ENCODE measurements around the gene TSPAN13. TPM values are rescaled to one million over a fixed set of nuclear protein-coding genes. Genes with fewer than 3 reads are reported as not detected.

The TSPAN13 gene
- total RNA-seq, 1 experiment from 2014 or later, result 80.8 TPM

GRCh38 chr7:16780596-16780995, 27.0 kb downstream of the TSPAN13 start:
- in situ Hi-C loops (cut with HindIII; ENCODE audit: low pct_unique_long_range_greater_than_20kb, low sequenced_read_pairs) (no loop called here), intact Hi-C loops (cut with micrococcal nuclease; ENCODE audit: unreplicated experiment) (no loop called here)
- ATAC-seq, result no peak
- Histone ChIP-seq H3K9me3 (ENCODE audit: control insufficient read depth, insufficient read depth, low read depth, low read length) (no peaks in the 10 kb centered on the region), H3K4me1 (ENCODE audit: control insufficient read depth, insufficient read depth, low read length) (no peaks in the 10 kb centered on the region), H3K36me3 (ENCODE audit: control insufficient read depth, insufficient read depth, low read length) (peaks cover 3% of the 10 kb centered on the region; the same call in 1 of the 2 replicates), H3K4me3 (ENCODE audit: low read depth in 2 of 2, low read length in 2 of 2) (no peak overlapping the region), H3K27ac (ENCODE audit: low read length) (no peak overlapping the region), H3K27me3 (ENCODE audit: control insufficient read depth, insufficient read depth, low read length) (no peaks in the 10 kb centered on the region)
- CTCF ChIA-PET, result no interaction called here
- no TSS peak for BruUV-seq (replicated peaks)
- TF ChIP-seq CTCF (IDR thresholded peaks at IDR 0.05) (no peak), REST (IDR thresholded peaks at IDR 0.05; ENCODE audit: insufficient read depth in 1 of 2, low read depth in 2 of 2, low read length in 1 of 2) (no peak), SIN3A (IDR thresholded peaks at IDR 0.05; ENCODE audit: borderline replicate concordance, insufficient read depth, low read depth, low read length) (no peak), TCF7L2 (IDR thresholded peaks at IDR 0.05; ENCODE audit: low read depth, low read length) (no peak), POLR2AphosphoS5 (IDR thresholded peaks at IDR 0.05; ENCODE audit: low read depth, low read length) (no peak)
- POLR2A ChIA-PET, result interaction anchor here (0.6 kb wide), 1 partner anchor 22 kb away, joined by 4 read pairs; no protein-coding TSS in a partner anchor
- no peak for DNase-seq (ENCODE audit: low read depth, low spot score)

- in situ Hi-C loops (cut with HindIII; ENCODE audit: low pct_unique_long_range_greater_than_20kb, low sequenced_read_pairs), result no loop called here
These were observed 31.8 kb downstream of the TSPAN13 start for GRCh38 chr7:16785321-16785720.

GRCh38 chr7:16785846-16786245, 32.3 kb downstream of the TSPAN13 start:
- Histone ChIP-seq H3K36me3 (ENCODE audit: control insufficient read depth, insufficient read depth, low read length) (peaks cover 3% of the 10 kb centered on the region; the same call in 1 of the 2 replicates), H3K27ac (ENCODE audit: low read length) (no peak overlapping the region; the same call in 1 of the 2 replicates), H3K27me3 (ENCODE audit: control insufficient read depth, insufficient read depth, low read length) (no peaks in the 10 kb centered on the region), H3K9me3 (ENCODE audit: control insufficient read depth, insufficient read depth, low read depth, low read length) (no peaks in the 10 kb centered on the region), H3K4me3 (ENCODE audit: low read depth in 2 of 2, low read length in 2 of 2) (no peak overlapping the region), H3K4me1 (ENCODE audit: control insufficient read depth, insufficient read depth, low read length) (no peaks in the 10 kb centered on the region)
- DNase-seq (ENCODE audit: low read depth, low spot score) (no peak), ATAC-seq (no peak)
- BruUV-seq (replicated peaks), result no TSS peak
- in situ Hi-C loops (cut with HindIII; ENCODE audit: low pct_unique_long_range_greater_than_20kb, low sequenced_read_pairs), result no loop called here
- intact Hi-C loops (cut with micrococcal nuclease; ENCODE audit: unreplicated experiment), result no loop called here
- TF ChIP-seq CTCF (IDR thresholded peaks at IDR 0.05) (no peak), POLR2AphosphoS5 (IDR thresholded peaks at IDR 0.05; ENCODE audit: low read depth, low read length) (no peak), SIN3A (IDR thresholded peaks at IDR 0.05; ENCODE audit: borderline replicate concordance, insufficient read depth, low read depth, low read length) (no peak), REST (IDR thresholded peaks at IDR 0.05; ENCODE audit: insufficient read depth in 1 of 2, low read depth in 2 of 2, low read length in 1 of 2) (no peak)
- ChIA-PET CTCF (no interaction called here), POLR2A (no interaction called here)

More at GRCh38 chr7:16785321-16785720, 31.8 kb downstream of the TSPAN13 start:
- TF ChIP-seq SIN3A (IDR thresholded peaks at IDR 0.05; ENCODE audit: borderline replicate concordance, insufficient read depth, low read depth, low read length), result no peak
- POLR2A ChIA-PET, result no interaction called here
- Histone ChIP-seq H3K27me3 (ENCODE audit: control insufficient read depth, insufficient read depth, low read length) (no peaks in the 10 kb centered on the region), H3K36me3 (ENCODE audit: control insufficient read depth, insufficient read depth, low read length) (peaks cover 3% of the 10 kb centered on the region; the same call in 1 of the 2 replicates), H3K9me3 (ENCODE audit: control insufficient read depth, insufficient read depth, low read depth, low read length) (no peaks in the 10 kb centered on the region), H3K27ac (ENCODE audit: low read length) (no peak overlapping the region), H3K4me3 (ENCODE audit: low read depth in 2 of 2, low read length in 2 of 2) (no peak overlapping the region), H3K4me1 (ENCODE audit: control insufficient read depth, insufficient read depth, low read length) (no peaks in the 10 kb centered on the region)
- ATAC-seq (no peak), DNase-seq (ENCODE audit: low read depth, low spot score) (no peak)
- CTCF ChIA-PET, result no interaction called here
- no TSS peak for BruUV-seq (replicated peaks)
- intact Hi-C loops (cut with micrococcal nuclease; ENCODE audit: unreplicated experiment), result no loop called here
